GM12801 (cell line): ENCODE measurements around the gene BBS9.

Source experiments
- TF ChIP-seq, protein P1 (sequence below): IDR thresholded peaks from one replicate; pipeline ENCODE4 v1.5.1; 2011; ENCODE audit warnings: control low read depth; ENCODE audit not compliant: insufficient read length; ENCODE audit errors: extremely low read depth

The BBS9 gene

GRCh38 chr7:33509206-33509605, 379.8 kb downstream of the BBS9 start:
- TF ChIP-seq, protein P1, sequence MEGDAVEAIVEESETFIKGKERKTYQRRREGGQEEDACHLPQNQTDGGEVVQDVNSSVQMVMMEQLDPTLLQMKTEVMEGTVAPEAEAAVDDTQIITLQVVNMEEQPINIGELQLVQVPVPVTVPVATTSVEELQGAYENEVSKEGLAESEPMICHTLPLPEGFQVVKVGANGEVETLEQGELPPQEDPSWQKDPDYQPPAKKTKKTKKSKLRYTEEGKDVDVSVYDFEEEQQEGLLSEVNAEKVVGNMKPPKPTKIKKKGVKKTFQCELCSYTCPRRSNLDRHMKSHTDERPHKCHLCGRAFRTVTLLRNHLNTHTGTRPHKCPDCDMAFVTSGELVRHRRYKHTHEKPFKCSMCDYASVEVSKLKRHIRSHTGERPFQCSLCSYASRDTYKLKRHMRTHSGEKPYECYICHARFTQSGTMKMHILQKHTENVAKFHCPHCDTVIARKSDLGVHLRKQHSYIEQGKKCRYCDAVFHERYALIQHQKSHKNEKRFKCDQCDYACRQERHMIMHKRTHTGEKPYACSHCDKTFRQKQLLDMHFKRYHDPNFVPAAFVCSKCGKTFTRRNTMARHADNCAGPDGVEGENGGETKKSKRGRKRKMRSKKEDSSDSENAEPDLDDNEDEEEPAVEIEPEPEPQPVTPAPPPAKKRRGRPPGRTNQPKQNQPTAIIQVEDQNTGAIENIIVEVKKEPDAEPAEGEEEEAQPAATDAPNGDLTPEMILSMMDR: no peak

DNA sequence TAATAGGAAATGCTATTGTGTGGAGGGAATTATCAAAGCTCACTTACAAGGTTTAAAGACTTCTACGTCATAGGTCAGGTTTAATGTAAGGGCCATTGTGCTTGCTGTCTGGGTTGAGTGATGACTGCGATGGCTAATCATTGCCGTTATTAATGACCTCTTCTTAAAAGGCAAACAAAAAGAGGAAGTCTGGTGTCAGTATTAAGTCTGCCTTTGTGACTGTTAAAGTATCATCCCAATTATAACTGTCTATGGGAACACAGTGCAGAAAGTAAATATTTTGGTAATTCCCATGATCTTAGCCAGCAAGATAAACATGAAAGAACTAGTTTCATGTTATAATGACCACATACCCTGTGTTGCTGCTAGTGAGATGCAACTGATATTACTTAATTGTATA, 382.4 kb downstream of the BBS9 start:
- TF ChIP-seq, protein P1: no peak

DNA sequence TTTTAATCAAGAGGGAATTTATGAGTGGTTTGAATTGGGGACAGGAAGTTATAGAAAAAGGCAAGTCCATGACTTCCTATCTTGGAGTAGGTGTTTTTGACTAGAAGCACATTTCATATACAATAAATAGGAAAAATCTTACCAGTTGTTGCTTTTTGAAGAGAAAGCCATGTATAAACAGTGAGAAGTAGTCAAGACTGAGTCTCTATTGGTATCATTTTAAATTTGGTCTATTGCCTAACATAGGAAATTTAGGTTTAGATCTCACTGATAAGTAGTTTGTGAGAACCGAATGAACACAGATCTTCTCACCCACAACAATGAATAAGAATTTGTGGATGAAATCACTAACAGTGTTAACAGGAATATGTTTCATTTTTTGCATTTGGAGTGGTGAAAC, 387.2 kb downstream of the BBS9 start:
- TF ChIP-seq, protein P1: no peak

GRCh38 chr7:33517191-33517590, 387.8 kb downstream of the BBS9 start:
- TF ChIP-seq, protein P1: no peak

DNA sequence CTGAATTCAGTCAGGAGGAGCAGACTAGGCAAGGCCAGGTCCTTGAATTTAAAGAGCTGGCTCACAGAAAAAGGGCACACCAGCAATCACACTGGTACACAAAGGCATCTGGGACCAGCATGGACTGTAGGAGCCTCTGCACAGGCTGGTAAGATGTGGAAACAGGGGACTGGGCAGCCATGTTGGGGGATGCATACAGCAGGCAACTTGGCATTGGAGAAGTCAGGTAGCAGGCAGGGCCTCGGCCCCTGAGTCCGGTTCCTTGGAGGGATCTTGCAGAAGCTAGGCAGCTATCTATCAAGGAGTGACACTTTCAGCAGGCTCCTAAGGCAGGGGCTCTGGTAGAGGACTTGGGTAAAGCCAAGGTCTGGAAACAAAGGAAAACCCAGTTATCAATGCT, 399.7 kb downstream of the BBS9 start:
- TF ChIP-seq, protein P1: no peak

GRCh38 chr7:33530664-33531063, 401.3 kb downstream of the BBS9 start:
- TF ChIP-seq, protein P1: no peak

DNA sequence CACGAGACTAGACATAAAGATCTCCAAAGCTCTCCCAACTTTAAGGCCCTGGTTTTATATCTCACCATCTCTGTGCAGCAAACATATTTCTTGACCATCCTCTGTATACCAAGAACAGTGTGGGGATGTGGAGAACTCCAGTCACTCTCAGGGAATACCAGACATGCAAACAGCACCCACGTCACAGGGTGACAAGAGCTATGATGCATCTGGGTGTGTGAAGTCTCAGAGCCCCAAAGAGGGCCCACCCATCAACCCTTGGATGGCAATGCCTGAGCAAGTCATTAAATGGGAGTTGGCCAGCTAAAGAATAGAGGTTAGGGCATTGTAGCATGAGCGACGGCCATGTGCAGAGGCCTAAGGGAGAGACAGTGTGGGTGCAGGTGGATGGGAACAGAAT, 402.5 kb downstream of the BBS9 start:
- TF ChIP-seq, protein P1: no peak

DNA sequence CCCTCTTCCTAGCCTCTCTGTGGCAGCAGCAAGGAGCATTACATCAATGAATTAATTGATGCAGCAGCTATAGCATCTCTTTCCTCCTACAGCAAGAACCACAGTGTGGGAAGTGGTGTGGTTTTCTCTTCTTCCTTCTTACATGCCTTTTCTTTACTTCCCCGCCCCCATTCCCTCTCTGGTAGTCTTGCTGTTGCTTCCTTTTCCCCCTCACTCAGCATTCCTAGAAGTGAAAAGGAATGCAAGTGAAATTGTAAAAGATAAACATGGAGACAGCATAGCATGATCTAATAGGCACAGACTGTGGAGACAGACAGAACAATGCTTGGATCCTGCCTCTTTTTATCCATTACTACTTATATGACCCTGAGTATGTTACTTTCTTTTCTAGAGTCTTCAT, 405.5 kb downstream of the BBS9 start:
- TF ChIP-seq, protein P1: no peak
